HEK293 (cell line): ENCODE measurements around the gene PIP4K2A.

Source experiments
- CTCF ChIA-PET: fragments of 350-600 bp; formaldehyde crosslinking; extraction: SDS; loops from one replicate; lab custom pipeline; 2021; ENCODE audit warnings: antibody characterized with exemption; lab: Yijun Ruan, JAX
- POLR2A ChIA-PET: fragments of 300-600 bp; formaldehyde crosslinking; extraction: SDS; loops from one replicate; lab custom pipeline; 2020; ENCODE audit warnings: antibody characterized with exemption, inconsistent platforms; lab: Yijun Ruan, JAX
- H3K27ac ChIP-seq: fragments of 200-500 bp; sonication (Bioruptor generic); 2 replicates; pipeline ENCODE4 v1.5.1; 2014; ENCODE audit warnings: low read depth, low read length, control low read depth, inconsistent platforms; ENCODE audit errors: extremely low read depth
- H3K36me3 ChIP-seq, 2 experiments: fragments of 200-500 bp in 1 of 2; sonication (Bioruptor generic) in 1 of 2; 1 replicate in 1 of 2; 2 replicates in 1 of 2; pipeline ENCODE4 v1.5.1; 2014 to 2017; ENCODE audit warnings: inconsistent platforms in 2 of 2, low read length in 2 of 2; ENCODE audit not compliant: control insufficient read depth in 2 of 2, insufficient read depth in 1 of 2
- H3K4me1 ChIP-seq: fragments of 200-500 bp; sonication (Bioruptor generic); 2 replicates; pipeline ENCODE4 v1.5.1; 2014; ENCODE audit warnings: mild to moderate bottlenecking, low read length, inconsistent platforms; ENCODE audit not compliant: control insufficient read depth, insufficient read depth
- H3K4me3 ChIP-seq: 2 replicates; pipeline ENCODE4 v1.5.1; 2011; ENCODE audit warnings: low read depth, mild to moderate bottlenecking, control low read depth, low read length, moderate library complexity
- H3K9me3 ChIP-seq: fragments of 200-500 bp; sonication (Bioruptor generic); 2 replicates; pipeline ENCODE4 v1.5.1; 2014; ENCODE audit warnings: low read depth, low read length, inconsistent platforms; ENCODE audit not compliant: control insufficient read depth, insufficient read depth
- BCL11B ChIP-seq: fragments of 450-650 bp; formaldehyde crosslinking; IDR thresholded peaks from 2 replicates; pipeline ENCODE4 v1.5.1; 2016; ENCODE audit warnings: low read depth, missing biosample characterization, missing genetic modification characterization
- FEZF1 ChIP-seq: fragments of 450-650 bp; formaldehyde crosslinking; IDR thresholded peaks from 2 replicates; pipeline ENCODE4 v1.5.1; 2016; ENCODE audit warnings: missing biosample characterization, missing genetic modification characterization
- GFI1B ChIP-seq: fragments of 450-650 bp; formaldehyde crosslinking; IDR thresholded peaks from 2 replicates; pipeline ENCODE4 v1.5.1; 2016; ENCODE audit warnings: missing biosample characterization, missing genetic modification characterization
- GLIS1 ChIP-seq: fragments of 450-650 bp; formaldehyde crosslinking; IDR thresholded peaks from 2 replicates; pipeline ENCODE4 v1.5.1; 2016; ENCODE audit warnings: missing biosample characterization, missing genetic modification characterization
- OVOL3 ChIP-seq: fragments of 450-650 bp; formaldehyde crosslinking; IDR thresholded peaks from 2 replicates; pipeline ENCODE4 v1.5.1; 2016; ENCODE audit warnings: missing biosample characterization, missing genetic modification characterization
- PRDM10 ChIP-seq: fragments of 450-650 bp; formaldehyde crosslinking; IDR thresholded peaks from 2 replicates; pipeline ENCODE4 v1.5.1; 2016; ENCODE audit warnings: missing biosample characterization, missing genetic modification characterization
- PRDM6 ChIP-seq: fragments of 450-650 bp; formaldehyde crosslinking; IDR thresholded peaks from 2 replicates; pipeline ENCODE4 v1.5.1; 2017; ENCODE audit warnings: missing biosample characterization, missing genetic modification characterization
- SP7 ChIP-seq: fragments of 450-650 bp; formaldehyde crosslinking; IDR thresholded peaks from 2 replicates; pipeline ENCODE4 v1.5.1; 2016; ENCODE audit warnings: missing biosample characterization, missing genetic modification characterization
- ZBTB17 ChIP-seq: fragments of 450-650 bp; formaldehyde crosslinking; IDR thresholded peaks from 2 replicates; pipeline ENCODE4 v1.5.1; 2016; ENCODE audit warnings: missing biosample characterization, missing genetic modification characterization
- ZFHX2 ChIP-seq: fragments of 450-650 bp; formaldehyde crosslinking; conservative IDR thresholded peaks from 2 replicates; pipeline ENCODE4 v1.5.1; 2016; ENCODE audit warnings: missing biosample characterization, missing genetic modification characterization
- ZNF121 ChIP-seq: fragments of 450-650 bp; formaldehyde crosslinking; IDR thresholded peaks from 2 replicates; pipeline ENCODE4 v1.5.1; 2016; ENCODE audit warnings: missing biosample characterization, missing genetic modification characterization
- ZNF18 ChIP-seq: fragments of 450-650 bp; formaldehyde crosslinking; IDR thresholded peaks from 2 replicates; pipeline ENCODE4 v1.5.1; 2016; ENCODE audit warnings: missing biosample characterization, missing genetic modification characterization
- ZNF341 ChIP-seq: fragments of 450-650 bp; formaldehyde crosslinking; IDR thresholded peaks from 2 replicates; pipeline ENCODE4; 2016; ENCODE audit warnings: low read depth, missing biosample characterization, missing genetic modification characterization
- ZNF449 ChIP-seq: fragments of 450-650 bp; formaldehyde crosslinking; IDR thresholded peaks from 2 replicates; pipeline ENCODE4 v1.5.1; 2017; ENCODE audit warnings: missing biosample characterization, mild to moderate bottlenecking, missing genetic modification characterization, moderate library complexity
- ZNF549 ChIP-seq: fragments of 450-650 bp; IDR thresholded peaks from 2 replicates; pipeline ENCODE4 v1.5.1; 2018; ENCODE audit warnings: missing biosample characterization, missing genetic modification characterization, mild to moderate bottlenecking, inconsistent platforms, moderate library complexity
- ZNF626 ChIP-seq: fragments of 450-650 bp; sonication (Bioruptor Pico); formaldehyde crosslinking; IDR thresholded peaks from 2 replicates; pipeline ENCODE4 v1.5.1; 2018; ENCODE audit warnings: missing biosample characterization, missing genetic modification characterization, inconsistent platforms
- ZNF660 ChIP-seq: fragments of 450-650 bp; IDR thresholded peaks from 2 replicates; pipeline ENCODE4 v1.5.1; 2018; ENCODE audit warnings: missing biosample characterization, mild to moderate bottlenecking, missing genetic modification characterization
- ZNF768 ChIP-seq: fragments of 450-650 bp; formaldehyde crosslinking; IDR thresholded peaks from 2 replicates; pipeline ENCODE4 v1.5.1; 2018; ENCODE audit warnings: missing biosample characterization, mild to moderate bottlenecking, missing genetic modification characterization
- ZNF776 ChIP-seq: fragments of 450-650 bp; formaldehyde crosslinking; IDR thresholded peaks from 2 replicates; pipeline ENCODE4 v1.5.0; 2017; ENCODE audit warnings: missing biosample characterization, missing genetic modification characterization, borderline replicate concordance
- ZNF837 ChIP-seq: fragments of 450-650 bp; formaldehyde crosslinking; IDR thresholded peaks from 2 replicates; pipeline ENCODE4 v1.5.1; 2016; ENCODE audit warnings: missing biosample characterization, missing genetic modification characterization

Gene PIP4K2A

GRCh38 chr10:22682237-22683139, 31.9 kb downstream of the PIP4K2A start:
- peaks cover 22% of the 10 kb centered on the region for H3K4me1 ChIP-seq
- POLR2A ChIA-PET: no interaction called here
- TF ChIP-seq OVOL3 (tag by site-specific recombination) (no peak), ZNF18 (tag by site-specific recombination) (peak; percentile 51; the same call in 1 of the 2 replicates), GLIS1 (tag by site-specific recombination) (0 out of 2 replicates have a peak, but pooled peaks have one; percentile 8), PRDM10 (peak; percentile 55; the same call in 1 of the 2 replicates)
- CTCF ChIA-PET: interaction anchor here (0.5 to 1.3 kb wide), 3 partner anchors 11 to 633 kb away, joined by 3 read pairs; no protein-coding TSS in a partner anchor
- H3K36me3 ChIP-seq: no peaks in the 10 kb centered on the region
- no peak overlapping the region for H3K4me3 ChIP-seq
- H3K27ac ChIP-seq: peak overlapping the region; percentile 4; the same call in 1 of the 2 replicates
- no peaks in the 10 kb centered on the region for H3K9me3 ChIP-seq

GRCh38 chr10:22681783-22682183, 32.6 kb downstream of the PIP4K2A start:
- no peak overlapping the region for H3K4me3 ChIP-seq
- CTCF ChIA-PET: interaction anchor here (0.5 to 0.7 kb wide), 2 partner anchors 204 to 632 kb away, joined by 3 read pairs; no protein-coding TSS in a partner anchor
- H3K27ac ChIP-seq: no peak overlapping the region
- TF ChIP-seq ZNF549 (tag by site-specific recombination) (no peak), ZNF660 (tag by site-specific recombination) (0 out of 2 replicates have a peak, but pooled peaks have one; percentile 33), SP7 (0 out of 2 replicates have a peak, but pooled peaks have one; percentile 24), PRDM6 (tag by site-specific recombination) (peak; percentile 68), FEZF1 (tag by site-specific recombination) (0 out of 2 replicates have a peak, but pooled peaks have one; percentile 31)
- TF ChIP-seq, all 188 proteins: peak for 4
- H3K4me1 ChIP-seq: peaks cover 22% of the 10 kb centered on the region
- POLR2A ChIA-PET: no interaction called here
- H3K36me3 ChIP-seq: no peaks in the 10 kb centered on the region
- H3K9me3 ChIP-seq: no peaks in the 10 kb centered on the region

- Histone ChIP-seq H3K36me3 (no peaks in the 10 kb centered on the region), H3K9me3 (no peaks in the 10 kb centered on the region), H3K4me3 (no peak overlapping the region), H3K27ac (no peak overlapping the region), H3K4me1 (peaks cover 22% of the 10 kb centered on the region)
- POLR2A ChIA-PET: no interaction called here
- CTCF ChIA-PET: interaction anchor here (0.7 kb wide), 1 partner anchor 203 kb away, joined by 3 read pairs; no protein-coding TSS in a partner anchor
- TF ChIP-seq ZNF121 (tag by site-specific recombination): no peak
- no peak for TF ChIP-seq ZNF776 (tag by site-specific recombination)
- TF ChIP-seq ZFHX2 (tag by site-specific recombination): no peak
- TF ChIP-seq ZNF626 (tag by site-specific recombination): no peak
- TF ChIP-seq ZNF449 (tag by site-specific recombination): no peak
- no peak for TF ChIP-seq ZBTB17 (tag by site-specific recombination)
- TF ChIP-seq ZNF837 (tag by site-specific recombination): no peak
- TF ChIP-seq ZNF768 (tag by site-specific recombination): no peak
- TF ChIP-seq ZNF341: no peak
- no peak for TF ChIP-seq GFI1B (tag by site-specific recombination)
- TF ChIP-seq BCL11B (tag by site-specific recombination): no peak
These were observed 33.1 kb downstream of the PIP4K2A start for GRCh38 chr10:22681301-22681700.
